Gastrocnemius medialis (tissue), 4 donors: ENCODE results near the gene PRAME.
A peak's percentile ranks its signal among the peaks of the same experiment; 100 is the strongest.

Experiments
- CTCF ChIP-seq, 5 experiments: fragments of 450-650 bp in 3 of 5; fragments of 200-600 bp in 2 of 5; sonication (generic) in 2 of 5; IDR thresholded peaks in 4 of 5; conservative IDR thresholded peaks in 1 of 5; 1 replicate in 4 of 5; 2 replicates in 1 of 5; pipeline ENCODE4 v1.5.1; 2016 to 2019; ENCODE audit warnings: antibody characterized with exemption in 5 of 5, mild to moderate bottlenecking in 3 of 5, moderate library complexity in 3 of 5
- POLR2A ChIP-seq, 2 donors: fragments of 450-650 bp; IDR thresholded peaks; one replicate each; pipeline ENCODE4 v1.6.1; 2017; ENCODE audit warnings: antibody characterized with exemption in 2 of 2, mild to moderate bottlenecking in 2 of 2, moderate library complexity in 2 of 2

- TF ChIP-seq POLR2A (IDR thresholded peaks at IDR 0.05): no peak
- TF ChIP-seq CTCF (IDR thresholded peaks at IDR 0.05 in 4 of 5, conservative IDR thresholded peaks at IDR 0.05 in 1 of 5): peak in 1 of 5 experiments; percentile 5
Observed at GRCh38 chr22:22508274-22509176, 50.5 kb downstream of the PRAME start, which contains the start of gene ZNF280B.
